Stomach (tissue), 4 donors: ENCODE results near the gene MAN1B1.

Experiments
- POLR2A ChIP-seq, 4 donors: fragments of 450-650 bp; IDR thresholded peaks; one replicate each; pipeline ENCODE4 v1.6.1; 2016; ENCODE audit warnings: antibody characterized with exemption in 4 of 4, control low read depth in 2 of 4, mild to moderate bottlenecking in 1 of 4, moderate library complexity in 1 of 4
- POLR2AphosphoS5 ChIP-seq, 3 donors: sonication (generic); formaldehyde crosslinking; IDR thresholded peaks; one replicate each; pipeline ENCODE4 v1.6.1; 2016; ENCODE audit warnings: antibody characterized with exemption in 3 of 3
- TF ChIP-seq, protein P1 (sequence below), 7 experiments: fragments of 450-650 bp in 4 of 7; fragments of 200-600 bp in 3 of 7; sonication (generic) in 3 of 7; IDR thresholded peaks; one replicate each; pipeline ENCODE4 v1.5.1; 2016 to 2019; ENCODE audit warnings: antibody characterized with exemption in 7 of 7, control low read depth in 2 of 7, mild to moderate bottlenecking in 1 of 7

GRCh38 chr9:137141976-137142936 lies 55.5 kb downstream of the MAN1B1 start:
- TF ChIP-seq, protein P1, sequence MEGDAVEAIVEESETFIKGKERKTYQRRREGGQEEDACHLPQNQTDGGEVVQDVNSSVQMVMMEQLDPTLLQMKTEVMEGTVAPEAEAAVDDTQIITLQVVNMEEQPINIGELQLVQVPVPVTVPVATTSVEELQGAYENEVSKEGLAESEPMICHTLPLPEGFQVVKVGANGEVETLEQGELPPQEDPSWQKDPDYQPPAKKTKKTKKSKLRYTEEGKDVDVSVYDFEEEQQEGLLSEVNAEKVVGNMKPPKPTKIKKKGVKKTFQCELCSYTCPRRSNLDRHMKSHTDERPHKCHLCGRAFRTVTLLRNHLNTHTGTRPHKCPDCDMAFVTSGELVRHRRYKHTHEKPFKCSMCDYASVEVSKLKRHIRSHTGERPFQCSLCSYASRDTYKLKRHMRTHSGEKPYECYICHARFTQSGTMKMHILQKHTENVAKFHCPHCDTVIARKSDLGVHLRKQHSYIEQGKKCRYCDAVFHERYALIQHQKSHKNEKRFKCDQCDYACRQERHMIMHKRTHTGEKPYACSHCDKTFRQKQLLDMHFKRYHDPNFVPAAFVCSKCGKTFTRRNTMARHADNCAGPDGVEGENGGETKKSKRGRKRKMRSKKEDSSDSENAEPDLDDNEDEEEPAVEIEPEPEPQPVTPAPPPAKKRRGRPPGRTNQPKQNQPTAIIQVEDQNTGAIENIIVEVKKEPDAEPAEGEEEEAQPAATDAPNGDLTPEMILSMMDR (IDR thresholded peaks at IDR 0.05) = no peak
- TF ChIP-seq POLR2A (IDR thresholded peaks at IDR 0.05) = no peak
- no peak for TF ChIP-seq POLR2AphosphoS5 (IDR thresholded peaks at IDR 0.05)
